OCI-LY7 (cell line): Measurements from ENCODE around the gene DKK1.

Source experiments
- EZH2phosphoT487 ChIP-seq: fragments of 200-600 bp; sonication (generic); IDR thresholded peaks from 2 replicates; pipeline ENCODE4 v1.6.1; 2018; ENCODE audit warnings: low read depth, borderline replicate concordance, mild to moderate bottlenecking, mixed run types, antibody characterized with exemption, low read length, moderate library complexity, mixed read lengths
- TF ChIP-seq, protein P1 (sequence below): fragments of 200-600 bp; sonication (generic); conservative IDR thresholded peaks from 2 replicates; pipeline ENCODE4 v1.5.1; 2014; ENCODE audit warnings: mild to moderate bottlenecking, antibody characterized with exemption, low read length, moderate library complexity, mixed read lengths

DNA sequence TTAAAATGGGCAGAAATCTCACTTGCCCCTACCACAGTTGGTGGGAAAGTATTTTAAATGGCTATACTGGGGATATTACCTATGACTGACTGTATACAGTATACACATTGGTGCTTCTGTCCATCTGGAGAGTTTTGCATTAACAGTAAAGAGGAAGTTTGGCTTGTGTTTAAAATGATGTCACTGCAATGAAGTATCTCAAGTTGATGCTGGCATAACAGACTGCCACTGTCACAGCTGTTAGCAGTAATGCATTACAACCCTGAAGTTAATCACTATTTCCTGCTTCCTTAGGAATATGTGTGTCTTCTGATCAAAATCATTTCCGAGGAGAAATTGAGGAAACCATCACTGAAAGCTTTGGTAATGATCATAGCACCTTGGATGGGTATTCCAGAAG lies 1.9 kb downstream of the DKK1 start:
- TF ChIP-seq, protein P1, sequence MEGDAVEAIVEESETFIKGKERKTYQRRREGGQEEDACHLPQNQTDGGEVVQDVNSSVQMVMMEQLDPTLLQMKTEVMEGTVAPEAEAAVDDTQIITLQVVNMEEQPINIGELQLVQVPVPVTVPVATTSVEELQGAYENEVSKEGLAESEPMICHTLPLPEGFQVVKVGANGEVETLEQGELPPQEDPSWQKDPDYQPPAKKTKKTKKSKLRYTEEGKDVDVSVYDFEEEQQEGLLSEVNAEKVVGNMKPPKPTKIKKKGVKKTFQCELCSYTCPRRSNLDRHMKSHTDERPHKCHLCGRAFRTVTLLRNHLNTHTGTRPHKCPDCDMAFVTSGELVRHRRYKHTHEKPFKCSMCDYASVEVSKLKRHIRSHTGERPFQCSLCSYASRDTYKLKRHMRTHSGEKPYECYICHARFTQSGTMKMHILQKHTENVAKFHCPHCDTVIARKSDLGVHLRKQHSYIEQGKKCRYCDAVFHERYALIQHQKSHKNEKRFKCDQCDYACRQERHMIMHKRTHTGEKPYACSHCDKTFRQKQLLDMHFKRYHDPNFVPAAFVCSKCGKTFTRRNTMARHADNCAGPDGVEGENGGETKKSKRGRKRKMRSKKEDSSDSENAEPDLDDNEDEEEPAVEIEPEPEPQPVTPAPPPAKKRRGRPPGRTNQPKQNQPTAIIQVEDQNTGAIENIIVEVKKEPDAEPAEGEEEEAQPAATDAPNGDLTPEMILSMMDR, result no peak
- no peak for TF ChIP-seq EZH2phosphoT487
